Measurements from ENCODE around the gene ZFHX2.

The ZFHX2 gene

DNA sequence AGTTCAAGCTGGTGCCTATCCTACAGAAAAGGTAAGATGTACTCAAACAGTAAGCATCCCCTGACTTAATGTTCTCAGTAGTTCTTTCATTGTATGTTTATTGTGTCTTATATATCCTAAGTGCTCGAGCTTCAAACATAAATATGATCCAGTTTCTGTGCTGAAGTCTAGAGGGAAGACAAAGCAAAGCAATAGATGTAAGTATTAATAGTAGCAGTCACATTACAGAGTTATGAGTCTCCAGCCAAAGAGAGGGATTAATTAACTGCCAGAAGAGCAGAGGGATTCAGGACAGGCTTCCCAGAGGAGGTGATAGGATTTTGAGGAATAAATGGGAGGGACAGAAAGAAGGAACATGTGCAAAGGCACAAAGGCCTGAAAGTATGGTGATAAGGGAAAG, 80.6 kb downstream of the ZFHX2 start:
- H3K4me3 ChIP-seq (ENCODE audit: low read depth, low read length) = no peak overlapping the region
- DNase-seq (ENCODE audit: low read depth) = no peak
- TF ChIP-seq, protein P1, sequence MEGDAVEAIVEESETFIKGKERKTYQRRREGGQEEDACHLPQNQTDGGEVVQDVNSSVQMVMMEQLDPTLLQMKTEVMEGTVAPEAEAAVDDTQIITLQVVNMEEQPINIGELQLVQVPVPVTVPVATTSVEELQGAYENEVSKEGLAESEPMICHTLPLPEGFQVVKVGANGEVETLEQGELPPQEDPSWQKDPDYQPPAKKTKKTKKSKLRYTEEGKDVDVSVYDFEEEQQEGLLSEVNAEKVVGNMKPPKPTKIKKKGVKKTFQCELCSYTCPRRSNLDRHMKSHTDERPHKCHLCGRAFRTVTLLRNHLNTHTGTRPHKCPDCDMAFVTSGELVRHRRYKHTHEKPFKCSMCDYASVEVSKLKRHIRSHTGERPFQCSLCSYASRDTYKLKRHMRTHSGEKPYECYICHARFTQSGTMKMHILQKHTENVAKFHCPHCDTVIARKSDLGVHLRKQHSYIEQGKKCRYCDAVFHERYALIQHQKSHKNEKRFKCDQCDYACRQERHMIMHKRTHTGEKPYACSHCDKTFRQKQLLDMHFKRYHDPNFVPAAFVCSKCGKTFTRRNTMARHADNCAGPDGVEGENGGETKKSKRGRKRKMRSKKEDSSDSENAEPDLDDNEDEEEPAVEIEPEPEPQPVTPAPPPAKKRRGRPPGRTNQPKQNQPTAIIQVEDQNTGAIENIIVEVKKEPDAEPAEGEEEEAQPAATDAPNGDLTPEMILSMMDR (IDR thresholded peaks at IDR 0.05; ENCODE audit: low read depth, low read length, missing control alignments) = no peak
